ENCODE results near the gene ACY1. TPM values are rescaled to one million over a fixed set of nuclear protein-coding genes. Genes with fewer than 3 reads are reported as not detected.

The ACY1 gene
- total and polyA plus RNA-seq, 2 donors (not counting 3 experiments of a cell fraction or from before 2014, with no cell fraction given), result 13.4 to 32.9 TPM

DNA sequence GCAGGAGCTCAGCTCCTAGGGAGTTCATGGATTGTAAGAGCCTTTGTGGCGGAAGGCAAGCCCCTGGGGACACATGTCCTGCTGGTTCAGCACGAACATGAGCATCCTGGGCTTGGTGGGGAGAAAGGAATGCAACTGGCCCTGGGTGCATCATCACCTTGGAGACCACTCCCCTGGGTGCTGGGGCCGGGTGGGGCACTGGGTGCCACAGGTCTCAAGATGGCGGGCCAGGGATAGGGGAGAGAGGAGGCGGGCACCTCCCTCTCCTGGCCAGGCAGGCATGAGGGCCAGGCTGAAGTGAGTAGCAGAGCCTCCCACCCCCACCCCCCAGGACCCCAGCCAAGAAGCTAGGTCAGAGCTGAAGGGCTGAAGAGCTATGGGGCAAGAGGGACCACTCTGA is 16.8 kb upstream of the ACY1 start:
- Histone ChIP-seq H3K79me2 (ENCODE audit: control insufficient read depth, insufficient read depth, low read length) (no peaks in the 10 kb centered on the region), H3K4me1 (ENCODE audit: control insufficient read depth, extremely low read depth, insufficient read depth, low read length) (peaks cover 4% of the 10 kb centered on the region), H3K4me3 (replicated peaks in 1 of 3; ENCODE audit: insufficient read depth in 1 of 3, low read depth in 1 of 3, low read length in 3 of 3) (peak overlapping the region; percentile 37 to 75 (median 68)), H2AFZ (ENCODE audit: low read depth, low read length) (no peak overlapping the region), H3K9me3 (replicated peaks; ENCODE audit: control insufficient read depth, insufficient read depth, low read length) (no peaks in the 10 kb centered on the region), H3K27ac (ENCODE audit: insufficient read depth, low read depth, low read length) (peak overlapping the region; percentile 59), H3K36me3 (ENCODE audit: control insufficient read depth in 2 of 2, extremely low read depth in 1 of 2, insufficient read depth in 2 of 2, low read length in 2 of 2) (no peaks in the 10 kb centered on the region), H3K27me3 (ENCODE audit: control insufficient read depth in 2 of 2, insufficient read depth in 2 of 2, low read length in 2 of 2) (no peaks in the 10 kb centered on the region), H3K9ac (replicated peaks; ENCODE audit: extremely low read depth, insufficient read depth, low read length) (peak overlapping the region; percentile 89), H3K9me1 (replicated peaks; ENCODE audit: control insufficient read depth, extremely low read depth, insufficient read depth, low read length) (no peaks in the 10 kb centered on the region), H3K4me2 (ENCODE audit: insufficient read depth, low read length) (peak overlapping the region; percentile 83), H4K20me1 (replicated peaks; ENCODE audit: control insufficient read depth, extremely low read depth, insufficient read depth, low read length) (no peaks in the 10 kb centered on the region)
- FAIRE-seq, result no peak
- DNase-seq (ENCODE audit: low read depth, low spot score), result no peak
- intact Hi-C loops (cut with micrococcal nuclease), result no loop called here
- ChIA-PET CTCF (interaction anchor here (3.4 to 3.5 kb wide), 2 partner anchors 9 to 16 kb away, joined by 13 to 14 read pairs; partner anchors contain the start of gene ACY1), POLR2A (no interaction called here)
- BruUV-seq (replicated peaks), result no TSS peak
- dilution Hi-C loops (cut with MboI; ENCODE audit: extremely low pct_ligation_motif_present, low sequenced_read_pairs), result no loop called here
- no peak for TF ChIP-seq POLR2A (IDR thresholded peaks at IDR 0.05; ENCODE audit: low read depth, low read length)
- TF ChIP-seq, protein P1, sequence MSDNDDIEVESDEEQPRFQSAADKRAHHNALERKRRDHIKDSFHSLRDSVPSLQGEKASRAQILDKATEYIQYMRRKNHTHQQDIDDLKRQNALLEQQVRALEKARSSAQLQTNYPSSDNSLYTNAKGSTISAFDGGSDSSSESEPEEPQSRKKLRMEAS (IDR thresholded peaks at IDR 0.05; ENCODE audit: insufficient read depth, insufficient read length), result no peak
- TF ChIP-seq MYC (IDR thresholded peaks at IDR 0.05; ENCODE audit: low read depth, low read length), result no peak
- TF ChIP-seq, protein P2, sequence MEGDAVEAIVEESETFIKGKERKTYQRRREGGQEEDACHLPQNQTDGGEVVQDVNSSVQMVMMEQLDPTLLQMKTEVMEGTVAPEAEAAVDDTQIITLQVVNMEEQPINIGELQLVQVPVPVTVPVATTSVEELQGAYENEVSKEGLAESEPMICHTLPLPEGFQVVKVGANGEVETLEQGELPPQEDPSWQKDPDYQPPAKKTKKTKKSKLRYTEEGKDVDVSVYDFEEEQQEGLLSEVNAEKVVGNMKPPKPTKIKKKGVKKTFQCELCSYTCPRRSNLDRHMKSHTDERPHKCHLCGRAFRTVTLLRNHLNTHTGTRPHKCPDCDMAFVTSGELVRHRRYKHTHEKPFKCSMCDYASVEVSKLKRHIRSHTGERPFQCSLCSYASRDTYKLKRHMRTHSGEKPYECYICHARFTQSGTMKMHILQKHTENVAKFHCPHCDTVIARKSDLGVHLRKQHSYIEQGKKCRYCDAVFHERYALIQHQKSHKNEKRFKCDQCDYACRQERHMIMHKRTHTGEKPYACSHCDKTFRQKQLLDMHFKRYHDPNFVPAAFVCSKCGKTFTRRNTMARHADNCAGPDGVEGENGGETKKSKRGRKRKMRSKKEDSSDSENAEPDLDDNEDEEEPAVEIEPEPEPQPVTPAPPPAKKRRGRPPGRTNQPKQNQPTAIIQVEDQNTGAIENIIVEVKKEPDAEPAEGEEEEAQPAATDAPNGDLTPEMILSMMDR (IDR thresholded peaks at IDR 0.05; ENCODE audit: extremely low read depth in 1 of 2, insufficient read depth in 1 of 2, low read depth in 1 of 2, low read length in 2 of 2), result no peak
- no peak for TF ChIP-seq JUN (IDR thresholded peaks at IDR 0.05; ENCODE audit: borderline replicate concordance, insufficient read depth, insufficient read length, low read depth)

DNA sequence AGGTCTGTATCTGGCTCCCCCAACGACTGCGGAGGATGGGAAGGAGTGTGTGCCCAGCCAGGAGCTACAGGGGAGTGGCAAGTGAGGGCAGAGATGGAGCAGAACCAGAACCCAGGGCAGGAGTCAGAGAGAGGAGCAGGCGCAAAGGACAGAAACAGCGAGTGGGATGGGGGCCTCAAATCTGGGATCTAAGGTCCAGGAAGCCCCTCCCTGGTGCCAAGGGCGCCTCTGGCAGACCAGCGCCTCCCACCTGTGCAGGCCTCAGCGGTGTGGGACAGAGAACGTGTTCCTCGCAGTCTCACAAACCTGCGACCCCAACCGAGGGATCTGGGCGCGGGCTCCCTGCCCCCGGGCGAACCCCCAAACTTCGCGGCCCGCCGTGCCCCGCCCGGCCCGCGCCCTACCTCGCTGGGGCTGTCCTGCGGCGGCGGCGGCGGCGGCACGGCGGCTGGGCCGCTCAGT is 16.4 kb upstream of the ACY1 start:
- CTCF ChIA-PET, result interaction anchor here (3.4 to 3.5 kb wide), 2 partner anchors 9 to 15 kb away, joined by 13 to 14 read pairs; partner anchors contain the start of gene ACY1
- no TSS peak for BruUV-seq (replicated peaks)
- dilution Hi-C loops (cut with MboI; ENCODE audit: extremely low pct_ligation_motif_present, low sequenced_read_pairs), result no loop called here

More for the DNA sequence above, 16.4 kb upstream of the ACY1 start:
- peak overlapping the region; percentile 59 for H3K27ac ChIP-seq (ENCODE audit: insufficient read depth, low read depth, low read length)
- peak overlapping the region; percentile 87 for H2AFZ ChIP-seq (ENCODE audit: low read depth, low read length)
- FAIRE-seq (peak; percentile 55), DNase-seq (ENCODE audit: low read depth, low spot score) (no peak)
- no peaks in the 10 kb centered on the region for H4K20me1 ChIP-seq (replicated peaks; ENCODE audit: control insufficient read depth, extremely low read depth, insufficient read depth, low read length)
- H3K4me1 ChIP-seq (ENCODE audit: control insufficient read depth, extremely low read depth, insufficient read depth, low read length), result peaks cover 4% of the 10 kb centered on the region
- H3K27me3 ChIP-seq (ENCODE audit: control insufficient read depth in 2 of 2, insufficient read depth in 2 of 2, low read length in 2 of 2), result no peaks in the 10 kb centered on the region
- POLR2A ChIA-PET, result no interaction called here
- H3K9ac ChIP-seq (replicated peaks; ENCODE audit: extremely low read depth, insufficient read depth, low read length), result peak overlapping the region; percentile 89
- no peaks in the 10 kb centered on the region for H3K36me3 ChIP-seq (ENCODE audit: control insufficient read depth in 2 of 2, extremely low read depth in 1 of 2, insufficient read depth in 2 of 2, low read length in 2 of 2)
- TF ChIP-seq, protein P1 (IDR thresholded peaks at IDR 0.05; ENCODE audit: insufficient read depth, insufficient read length), result no peak
- no peak for TF ChIP-seq MYC (IDR thresholded peaks at IDR 0.05; ENCODE audit: low read depth, low read length)
- TF ChIP-seq POLR2A (IDR thresholded peaks at IDR 0.05; ENCODE audit: low read depth, low read length), result no peak
- TF ChIP-seq EZH2 (IDR thresholded peaks at IDR 0.05; ENCODE audit: borderline replicate concordance, low read depth, low read length, severe bottlenecking), result no peak
- H3K9me3 ChIP-seq (replicated peaks; ENCODE audit: control insufficient read depth, insufficient read depth, low read length), result no peaks in the 10 kb centered on the region
- H3K4me3 ChIP-seq (replicated peaks in 1 of 3; ENCODE audit: insufficient read depth in 1 of 3, low read depth in 1 of 3, low read length in 3 of 3), result peak overlapping the region; percentile 37 to 75 (median 68)
- intact Hi-C loops (cut with micrococcal nuclease), result loop anchor here (1.0 kb wide), 2 partner anchors 11 to 25 kb away; partner anchors contain the start of gene PARP3
- no peaks in the 10 kb centered on the region for H3K79me2 ChIP-seq (ENCODE audit: control insufficient read depth, insufficient read depth, low read length)
- H3K9me1 ChIP-seq (replicated peaks; ENCODE audit: control insufficient read depth, extremely low read depth, insufficient read depth, low read length), result no peaks in the 10 kb centered on the region
- H3K4me2 ChIP-seq (ENCODE audit: insufficient read depth, low read length), result peak overlapping the region; percentile 83

Data from endothelial cell of umbilical vein (primary cell).